T-helper 2 cell treated with Interferon-gamma antibody and Interleukin-4, amounts not matched to agents 100 ng/mL and 5 ng/mL, for 36 hours (primary cell): ENCODE measurements around the gene CHD2. TPM values are rescaled to one million over a fixed set of nuclear protein-coding genes. Genes with fewer than 3 reads are reported as not detected.
"Not testable (repeated sequence)": the region's sequence is repeated elsewhere in the genome, so short reads cannot be mapped to it uniquely, and the experiment has no call there.

ENCODE experiments used
- intact Hi-C: fragments of 100-400 bp; cut with micrococcal nuclease; formaldehyde crosslinking; loops from one replicate; pipeline ENCODE4 v1.15.1; 2023
- total RNA-seq: library from RNA; stranded (reverse); gene quantifications from 2 replicates; pipeline ENCODE4 v1.2.3, GENCODE V29; 2022

The CHD2 gene
- total RNA-seq, 1 donor from 2014 or later = 130 TPM

DNA sequence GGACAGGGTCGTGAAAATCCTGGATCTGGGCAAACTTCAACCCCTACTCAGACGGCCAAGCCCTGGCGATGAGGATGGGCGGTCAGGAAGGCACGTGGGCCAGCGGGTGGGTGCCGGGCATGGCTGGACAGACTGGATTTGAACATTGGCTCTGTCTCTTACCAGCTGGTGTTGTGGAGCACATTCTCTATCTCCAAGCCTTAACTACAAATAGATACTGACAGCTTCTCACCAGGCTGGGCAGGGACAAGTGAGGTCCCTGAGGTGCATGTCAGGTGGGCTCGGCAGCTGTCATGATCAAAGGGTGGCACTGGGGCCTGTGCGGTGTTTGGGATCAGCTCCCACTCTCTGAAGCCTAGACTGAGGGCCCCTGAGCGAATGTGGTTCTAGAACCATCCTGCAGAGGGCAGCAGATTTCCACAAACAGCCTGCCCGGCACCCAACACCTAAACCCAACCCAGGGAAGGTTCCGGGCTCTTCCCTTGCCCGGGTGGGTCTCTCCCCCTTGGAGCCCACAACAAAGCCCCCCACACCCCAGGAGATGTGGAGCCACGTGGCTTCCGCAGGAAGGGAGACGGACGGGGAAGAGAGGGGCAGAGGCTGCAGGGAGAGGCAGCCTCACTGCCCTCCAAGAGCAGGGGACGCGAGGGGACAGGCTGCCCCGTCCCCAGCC, 130.4 kb downstream of the CHD2 start:
- intact Hi-C loops = loop anchor here (1.0 to 2.0 kb wide), 2 partner anchors 56 to 1090 kb away; no protein-coding TSS in a partner anchor

DNA sequence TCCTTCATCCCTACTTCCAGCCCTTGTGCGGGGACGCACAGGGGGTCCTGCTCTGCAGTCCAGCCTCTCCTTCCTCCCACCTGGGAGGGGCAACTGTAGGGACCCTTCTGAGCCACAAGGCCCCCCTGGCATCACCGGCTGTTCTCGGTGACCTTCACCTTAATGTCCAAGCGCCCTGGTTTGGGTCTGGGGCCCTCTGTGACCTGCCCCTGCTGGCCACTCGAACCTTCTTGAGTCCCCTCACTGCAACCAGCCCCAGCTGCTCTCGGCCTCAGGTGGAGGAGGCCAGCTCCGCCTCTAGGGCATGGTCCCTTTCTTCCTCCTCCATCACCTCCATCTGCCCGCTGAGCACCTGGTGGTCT, 131.0 kb downstream of the CHD2 start:
- intact Hi-C loops = loop anchor here (2.0 kb wide), 1 partner anchor 56 kb away; no protein-coding TSS in a partner anchor

DNA sequence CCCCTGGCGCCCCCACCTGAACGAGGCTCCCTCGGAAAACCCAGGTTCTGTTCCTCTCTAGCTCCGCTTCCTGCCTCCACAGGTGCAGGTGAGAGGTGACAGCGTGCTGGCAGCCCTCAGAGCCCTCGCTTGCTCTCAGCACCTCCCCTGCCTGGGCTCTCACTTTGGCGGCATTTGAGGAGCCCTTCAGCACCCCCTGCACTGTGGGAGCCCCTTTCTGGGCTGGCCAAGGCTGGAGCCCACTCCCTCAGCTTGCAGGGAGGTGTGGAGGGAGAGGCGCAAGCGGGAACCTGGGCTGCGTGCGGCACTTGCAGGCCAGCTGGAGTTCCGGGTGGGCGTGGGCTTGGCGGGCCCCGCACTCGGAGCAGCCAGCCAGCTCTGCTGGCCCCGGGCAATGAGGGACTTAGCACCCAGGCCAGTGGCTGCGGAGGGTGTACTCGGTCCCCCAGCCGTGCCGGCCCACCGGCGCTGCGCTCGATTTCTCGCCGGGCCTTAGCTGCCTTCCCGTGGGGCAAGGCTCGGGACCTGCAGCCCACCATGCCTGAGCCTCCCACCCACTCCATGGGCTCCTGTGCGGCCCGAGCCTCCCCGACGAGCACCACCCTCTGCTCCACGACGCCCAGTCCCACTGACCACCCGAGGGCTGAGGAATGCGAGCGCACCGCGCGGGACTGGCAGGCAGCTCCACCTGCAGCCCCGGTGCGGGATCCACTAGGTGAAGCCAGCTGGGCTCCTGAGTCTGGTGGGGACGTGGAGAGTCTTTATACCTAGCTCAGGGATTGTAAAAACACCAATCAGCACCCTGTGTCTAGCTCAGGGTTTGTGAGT, 131.6 kb downstream of the CHD2 start:
- intact Hi-C loops = loop anchor here (2.0 kb wide), 1 partner anchor 55 kb away; no protein-coding TSS in a partner anchor

DNA sequence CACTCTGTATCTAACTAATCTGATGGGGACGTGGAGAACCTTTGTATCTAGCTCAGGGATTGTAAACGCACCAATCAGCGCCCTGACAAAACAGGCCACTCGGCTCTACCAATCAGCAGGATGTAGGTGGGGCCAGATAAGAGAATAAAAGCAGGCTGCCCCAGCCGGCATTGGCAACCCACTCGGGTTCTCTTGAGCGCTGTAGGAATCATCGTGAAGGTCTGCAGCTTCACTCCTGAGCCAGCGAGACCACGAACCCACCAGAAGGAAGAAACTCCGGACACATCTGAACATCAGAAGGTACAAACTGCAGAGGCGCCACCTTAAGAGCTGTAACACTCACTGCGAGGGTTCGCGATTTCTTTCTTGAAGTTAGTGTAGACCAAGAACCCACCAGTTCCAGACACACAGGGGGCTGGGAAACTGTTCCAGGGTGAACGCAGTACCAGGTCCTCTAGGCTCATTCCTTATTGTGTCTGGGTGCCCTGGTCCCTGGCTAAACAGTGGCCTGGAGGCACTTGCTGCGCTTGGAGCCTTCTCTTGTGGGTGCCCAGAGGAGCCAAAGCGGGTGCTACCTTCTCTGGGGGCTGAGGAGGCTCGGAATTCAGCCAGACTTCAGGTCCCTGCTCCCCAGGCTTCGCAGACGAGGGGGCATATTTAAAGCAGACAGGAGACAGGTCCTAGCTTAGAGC, 132.5 kb downstream of the CHD2 start:
- intact Hi-C loops = not testable (repeated sequence)

DNA sequence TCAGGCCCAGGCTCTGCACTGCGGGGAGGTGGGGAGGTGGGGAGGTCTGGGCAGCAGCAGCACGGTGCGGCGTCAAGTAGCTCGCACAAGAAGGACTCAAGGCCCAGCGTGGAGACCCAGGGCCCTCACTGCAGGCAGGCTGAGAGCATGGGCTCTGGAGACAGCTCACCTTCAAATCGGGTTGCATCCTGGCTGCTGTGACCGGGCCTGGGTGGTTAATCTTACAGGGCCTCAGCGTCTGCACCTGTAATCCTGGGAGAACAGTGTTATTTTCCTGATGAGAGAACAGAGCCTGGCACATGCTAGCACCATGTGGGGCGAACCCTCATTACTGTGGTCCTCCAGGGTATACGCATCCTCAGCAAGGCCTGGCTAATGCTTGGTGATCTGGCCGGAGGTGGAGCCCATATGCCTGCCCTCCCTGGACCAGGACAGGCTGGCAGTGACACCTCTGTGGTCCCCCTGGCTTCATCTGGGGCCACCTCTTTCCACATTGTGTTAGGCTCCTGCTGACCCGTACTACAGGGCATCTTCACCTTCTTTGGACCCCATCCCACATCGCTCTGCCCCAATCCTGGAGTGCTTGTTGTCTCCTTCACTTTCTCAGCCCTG, 133.4 kb downstream of the CHD2 start:
- intact Hi-C loops = no loop called here

DNA sequence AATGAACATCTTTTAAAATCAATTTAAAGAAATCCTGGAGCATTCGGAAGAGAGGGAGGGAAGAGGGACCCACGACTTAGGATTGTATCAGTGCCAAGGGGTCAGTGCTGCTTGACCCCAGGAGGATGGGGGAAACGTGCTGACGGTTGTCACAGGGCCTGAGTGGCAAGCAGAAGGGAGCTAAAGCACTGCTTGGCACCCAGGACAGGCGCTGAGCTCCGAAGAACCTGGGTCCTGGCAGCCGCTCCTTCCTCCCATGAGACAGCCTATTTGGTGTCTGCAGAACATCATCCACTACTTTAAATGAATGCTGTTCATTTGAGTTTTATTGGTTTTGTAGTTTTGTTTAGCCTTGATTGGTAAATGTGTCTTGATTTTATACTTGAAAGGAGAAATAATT, 134.4 kb downstream of the CHD2 start:
- intact Hi-C loops = no loop called here

DNA sequence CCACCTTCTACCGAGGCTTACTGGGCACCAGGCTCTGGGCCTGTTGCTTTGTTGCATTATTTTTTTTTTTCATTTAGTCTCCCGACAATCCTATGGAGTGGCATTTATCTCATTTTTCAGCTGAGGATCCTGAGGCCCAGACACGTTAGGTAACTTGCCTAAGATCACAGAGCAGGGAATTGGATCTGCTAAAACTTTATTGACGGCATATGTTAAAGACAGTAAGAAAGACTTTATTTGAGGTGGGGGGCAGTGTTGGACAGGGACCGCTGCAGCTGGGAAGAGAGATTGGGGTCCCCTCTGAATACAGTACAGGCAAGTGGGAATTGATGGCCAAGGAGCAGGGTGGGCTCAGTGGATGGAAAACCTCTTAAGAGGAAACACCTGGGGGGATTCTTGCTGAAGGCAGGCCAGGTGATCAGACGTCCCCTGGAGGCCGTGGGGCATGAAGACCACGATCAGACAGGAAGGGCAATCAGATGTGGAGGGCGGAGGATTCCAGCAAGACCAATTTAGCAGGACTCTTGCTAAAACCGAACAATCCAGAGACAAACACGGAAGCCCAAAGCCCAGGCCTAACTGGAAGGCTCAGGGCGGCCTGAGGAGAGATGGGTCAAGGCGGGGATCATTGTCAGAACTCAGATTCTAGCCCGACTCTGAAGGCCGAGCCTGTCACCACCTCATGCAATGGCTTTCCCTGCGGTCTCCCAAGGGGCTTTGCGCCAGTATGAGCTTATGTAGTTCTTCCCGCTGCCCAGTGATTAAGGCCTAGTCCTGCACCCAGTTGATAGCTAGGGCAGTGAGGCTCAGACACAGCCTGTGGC, 135.2 kb downstream of the CHD2 start:
- intact Hi-C loops = no loop called here

DNA sequence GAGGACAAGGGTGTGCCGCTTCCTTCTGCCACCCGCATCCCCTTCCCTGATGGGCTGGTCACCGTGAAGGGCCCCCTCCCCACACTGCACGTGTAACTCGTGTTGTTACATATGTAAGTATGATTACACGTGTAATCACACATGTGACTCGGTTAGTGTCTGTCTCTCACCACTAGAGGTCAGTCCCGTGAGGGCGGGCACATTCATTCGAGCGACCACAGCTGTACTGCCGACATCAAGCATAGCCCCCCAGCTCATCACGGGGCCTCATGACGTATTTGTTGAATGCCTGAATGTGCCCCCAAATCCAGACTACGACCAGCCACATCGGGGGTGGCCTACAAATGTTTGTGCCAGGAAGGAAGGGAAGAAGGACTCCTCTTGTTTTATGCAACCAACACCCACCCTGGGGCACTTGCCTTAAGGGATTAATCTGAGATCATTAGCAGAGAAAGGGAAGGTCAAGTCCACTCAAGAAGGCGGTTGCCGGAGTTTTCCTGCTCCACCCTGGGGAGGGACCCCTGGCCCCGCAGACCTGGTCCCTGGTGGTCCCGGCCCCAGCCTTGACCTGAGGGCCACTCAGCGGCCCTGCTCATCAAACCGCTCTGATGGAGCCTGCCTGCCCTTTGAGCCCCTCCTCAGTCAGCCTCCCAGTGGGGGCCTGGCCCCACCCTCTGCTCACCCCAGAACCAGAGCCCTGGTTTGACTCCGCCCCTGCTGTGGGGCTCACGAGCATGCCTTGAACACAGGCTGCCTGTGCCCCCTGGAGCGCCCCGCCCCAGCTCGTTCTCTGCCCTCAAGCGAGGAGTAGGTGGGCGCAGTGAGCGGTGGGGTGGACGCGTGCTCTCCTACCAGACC, 136.1 kb downstream of the CHD2 start:
- intact Hi-C loops = no loop called here

DNA sequence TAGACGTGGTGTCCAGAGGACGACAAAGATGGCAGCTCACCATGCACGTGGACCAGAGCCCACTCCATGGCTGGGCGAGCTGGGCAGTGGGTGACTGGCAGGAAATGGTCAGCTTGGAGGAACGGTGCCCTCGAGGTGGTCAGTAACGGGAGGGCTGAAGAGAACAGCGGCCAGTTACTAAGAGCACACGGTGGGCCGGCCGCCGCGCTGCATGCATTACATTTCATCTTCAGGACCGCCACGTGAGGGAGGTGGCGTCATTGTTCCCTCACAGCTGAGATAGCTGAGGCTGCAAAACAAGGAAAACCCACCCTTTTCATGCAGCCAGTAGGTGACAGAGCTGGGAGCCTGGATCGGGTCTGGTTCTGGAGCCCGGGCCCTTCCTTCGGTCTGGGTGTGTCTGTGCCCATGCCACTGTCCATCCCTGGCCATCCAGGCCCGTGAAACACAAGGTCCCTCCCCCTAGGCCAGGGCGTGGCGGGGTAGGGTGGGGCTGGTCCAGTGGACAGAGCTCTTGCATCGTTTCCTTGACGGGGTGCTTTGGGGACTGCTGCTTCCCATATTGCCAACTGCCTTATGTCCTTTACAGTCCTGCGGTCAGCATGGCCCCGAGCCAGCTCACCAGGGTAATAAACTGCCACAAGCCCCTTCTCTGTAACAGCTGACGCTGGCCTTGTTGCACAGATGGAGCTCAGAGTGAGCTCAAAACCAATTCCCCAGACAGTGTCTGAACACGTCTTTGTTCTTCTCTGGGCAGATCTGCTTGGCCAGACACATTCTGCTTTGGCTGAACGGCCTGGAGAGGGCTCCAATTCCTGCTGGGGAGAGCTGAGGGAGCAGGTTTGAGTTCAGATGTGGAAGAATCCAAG, 137.1 kb downstream of the CHD2 start:
- intact Hi-C loops = no loop called here

DNA sequence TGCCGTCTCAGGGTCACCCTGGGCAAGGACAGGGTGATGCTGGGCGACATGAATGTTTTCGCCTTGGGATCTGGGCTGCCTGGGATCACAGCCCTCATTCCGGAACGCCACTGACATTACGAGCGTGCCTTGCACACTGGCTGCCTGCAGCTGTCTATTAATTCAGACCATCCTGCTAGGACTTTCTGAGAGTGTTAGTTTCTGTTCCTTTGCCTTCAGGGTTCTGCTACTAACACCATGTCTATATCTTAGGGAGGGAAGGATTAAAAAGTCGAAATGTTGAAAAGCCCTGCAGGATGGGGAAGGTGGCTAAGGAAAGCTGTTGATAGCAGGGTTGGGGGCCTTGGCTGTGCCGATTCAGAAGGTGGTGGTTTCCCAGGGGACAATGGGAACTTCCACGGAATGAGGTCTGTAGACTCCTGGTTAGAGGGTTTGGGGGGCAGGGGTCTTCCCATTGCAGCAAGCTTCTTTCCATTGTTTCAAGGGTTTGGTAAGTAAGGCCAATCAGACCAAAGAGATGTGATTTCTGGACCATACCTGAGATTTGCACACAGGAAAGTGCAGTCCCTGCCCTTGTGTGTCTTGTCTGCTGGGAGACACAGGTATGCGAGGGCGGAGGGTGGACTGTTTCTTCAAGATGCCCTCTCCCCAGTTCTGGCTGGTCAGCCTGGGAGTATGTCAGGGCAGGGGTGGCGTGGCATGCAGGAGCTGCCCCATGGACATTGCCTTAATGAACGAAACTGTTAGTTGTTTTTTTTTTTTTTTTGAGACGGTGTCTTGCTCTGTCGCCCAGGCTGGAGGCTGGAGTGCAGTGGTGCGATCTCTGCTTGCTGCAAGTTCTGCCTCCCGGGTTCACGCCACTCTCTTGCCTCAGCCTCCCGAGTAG, 137.9 kb downstream of the CHD2 start:
- intact Hi-C loops = no loop called here

DNA sequence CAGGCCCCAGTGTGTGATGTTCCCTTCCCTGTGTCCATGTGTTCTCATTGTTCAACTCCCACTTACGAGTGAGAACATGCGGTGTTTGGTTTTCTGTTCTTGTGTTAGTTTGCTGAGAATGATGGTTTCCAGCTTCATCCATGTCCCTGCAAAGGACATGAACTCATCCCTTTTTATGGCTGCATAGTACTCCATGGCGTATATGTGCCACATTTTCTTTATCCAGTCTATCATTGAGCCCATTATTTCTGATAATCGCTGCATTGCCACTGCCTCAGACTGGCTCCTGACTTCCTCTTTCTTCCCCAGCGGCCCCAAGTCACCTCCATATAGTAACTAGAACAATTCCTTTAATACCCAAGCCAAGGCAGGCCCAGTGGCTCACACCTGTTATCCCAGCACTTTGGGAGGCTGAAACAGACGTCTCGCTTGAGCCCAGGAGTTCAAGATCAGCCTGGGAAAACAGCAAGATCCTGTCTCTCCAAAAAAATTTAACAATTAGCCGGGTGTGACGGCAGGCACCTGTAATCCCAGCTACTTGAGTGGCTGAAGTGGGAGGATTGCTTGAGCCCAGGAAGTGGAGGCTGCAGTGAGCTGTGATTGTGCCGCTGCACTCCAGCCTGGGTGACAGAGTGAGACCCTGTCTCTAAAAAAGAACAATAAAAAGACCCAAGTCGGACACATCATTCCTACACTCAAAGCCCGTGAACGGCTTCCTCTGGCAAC, 139.6 kb downstream of the CHD2 start:
- intact Hi-C loops = not testable (repeated sequence)

DNA sequence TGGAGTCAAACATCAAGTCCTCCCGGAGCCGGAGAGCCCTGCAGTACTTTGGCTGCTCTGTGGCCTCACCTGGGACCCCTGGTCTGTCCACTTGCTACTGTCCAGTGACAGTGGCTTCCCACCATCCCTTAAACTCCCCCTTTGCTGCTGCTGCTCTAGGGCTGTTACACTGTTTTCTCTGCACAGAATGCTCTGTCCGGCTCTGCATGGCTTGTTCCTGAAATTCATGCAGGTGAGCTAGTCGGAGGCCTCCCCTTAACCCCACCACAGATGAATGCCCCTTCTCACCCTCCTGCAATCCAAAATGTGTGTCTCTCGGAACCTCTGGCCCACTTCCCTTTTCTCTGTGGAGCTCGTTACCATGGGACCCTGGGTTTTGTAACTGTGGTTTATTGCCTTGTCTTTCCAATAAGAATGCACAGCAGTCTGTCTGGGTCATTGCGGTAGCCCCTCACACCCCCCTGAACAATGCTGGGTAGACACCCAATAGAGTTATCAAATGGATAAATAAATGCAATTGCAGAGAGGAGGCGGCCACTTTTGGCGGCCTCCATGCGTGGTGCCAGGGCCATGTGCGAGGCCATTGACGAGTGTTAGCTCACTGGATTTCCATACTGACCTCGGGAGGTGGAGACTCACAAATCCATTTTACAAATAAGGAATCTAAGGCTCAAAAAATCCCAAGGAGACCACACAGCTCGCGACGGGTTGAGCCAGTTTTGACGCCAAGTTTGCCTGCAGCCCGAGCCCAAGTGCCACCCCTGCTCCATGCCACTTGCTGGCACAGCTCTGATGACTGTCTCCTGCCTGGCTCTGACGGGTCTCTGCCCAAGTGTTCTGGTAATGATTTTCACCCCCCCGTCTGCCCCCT, 140.4 kb downstream of the CHD2 start:
- intact Hi-C loops = no loop called here

DNA sequence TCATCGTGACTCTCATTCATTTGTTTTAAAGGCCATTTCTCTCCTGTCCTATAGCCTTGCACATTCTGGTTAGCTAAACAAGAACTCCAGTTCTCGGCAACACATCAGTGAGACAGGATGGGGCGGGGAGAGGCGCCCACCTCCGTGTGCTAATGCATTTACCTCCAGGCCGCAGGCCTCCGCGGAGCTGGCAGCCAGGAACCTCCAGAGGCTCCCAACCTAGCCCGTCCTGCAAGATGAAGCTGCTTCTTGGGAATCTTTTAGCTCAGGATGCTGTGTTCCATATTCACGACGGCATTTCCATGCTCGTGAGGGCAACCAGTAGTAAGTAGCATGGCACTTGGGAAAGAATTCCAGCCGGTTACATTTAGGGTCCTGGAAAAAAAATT, 141.0 kb downstream of the CHD2 start:
- intact Hi-C loops = no loop called here

DNA sequence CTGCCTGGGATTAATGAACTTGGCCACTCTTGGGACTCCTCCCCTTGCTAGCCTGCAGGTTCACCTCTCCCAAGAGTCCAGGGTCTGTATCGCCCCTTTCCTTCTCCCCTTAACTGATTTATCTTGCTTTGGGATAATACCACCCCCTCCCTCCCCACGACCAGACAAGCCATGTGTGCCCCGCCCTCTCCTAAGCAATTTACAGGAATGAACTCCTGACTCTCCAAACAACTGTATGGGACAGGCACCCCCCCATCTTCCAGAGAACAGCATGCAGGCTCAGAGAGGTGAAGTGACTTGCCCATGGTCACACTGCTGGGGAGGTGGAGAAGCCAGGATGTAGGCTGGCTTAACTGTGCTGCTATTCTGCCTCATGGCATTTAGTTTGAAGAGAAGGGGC, 142.1 kb downstream of the CHD2 start:
- intact Hi-C loops = no loop called here

DNA sequence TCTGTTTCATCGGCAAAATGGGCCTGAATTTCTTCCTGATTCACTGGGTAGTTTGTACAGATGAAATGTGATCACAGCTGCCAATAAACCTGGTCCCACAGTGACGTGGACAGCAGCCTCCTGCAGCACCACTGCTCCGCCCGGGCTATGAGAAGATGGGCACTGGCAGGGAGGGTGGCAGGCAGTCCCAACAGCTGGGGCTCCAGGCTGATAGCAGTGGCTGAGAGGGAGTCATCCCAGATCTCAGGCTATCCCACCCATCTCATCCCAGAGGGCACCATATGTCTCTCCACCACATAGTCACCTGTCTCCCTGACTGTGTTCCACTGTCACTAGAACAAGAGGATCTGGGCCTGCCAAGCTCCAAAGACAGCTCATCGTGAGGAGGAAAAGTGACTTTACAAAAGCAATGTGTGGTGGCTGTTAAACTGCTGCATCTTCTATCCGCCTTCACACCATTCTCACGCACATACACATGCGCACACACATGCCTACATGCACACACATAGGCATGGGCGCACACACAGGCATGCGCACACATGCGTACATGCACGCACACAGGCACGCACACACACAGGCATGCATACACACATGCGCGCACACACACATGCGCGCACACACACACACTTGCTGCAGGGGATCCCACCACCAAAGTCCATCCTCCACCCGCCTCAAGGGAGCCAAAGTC, 142.7 kb downstream of the CHD2 start:
- intact Hi-C loops = no loop called here
